ENCODE data around the gene ZCCHC24. TPM values are rescaled to one million over a fixed set of nuclear protein-coding genes. Genes with fewer than 3 reads are reported as not detected.
A peak's percentile ranks its signal among the peaks of the same experiment; 100 is the strongest.

ZCCHC24 gene
- total and polyA plus RNA-seq, 2 donors (not counting 3 experiments of a cell fraction or from before 2014, with no cell fraction given), result 5.2 to 8.4 TPM

GRCh38 chr10:79404231-79404609, 41.2 kb downstream of the ZCCHC24 start:
- H3K9me1 ChIP-seq (replicated peaks; ENCODE audit: control insufficient read depth, extremely low read depth, insufficient read depth, low read length), result no peaks in the 10 kb centered on the region
- no peaks in the 10 kb centered on the region for H3K36me3 ChIP-seq (ENCODE audit: control insufficient read depth in 2 of 2, extremely low read depth in 1 of 2, insufficient read depth in 2 of 2, low read length in 2 of 2)
- H2AFZ ChIP-seq (ENCODE audit: low read depth, low read length), result no peak overlapping the region
- H4K20me1 ChIP-seq (replicated peaks; ENCODE audit: control insufficient read depth, extremely low read depth, insufficient read depth, low read length), result no peaks in the 10 kb centered on the region
- no peak overlapping the region for H3K4me3 ChIP-seq (replicated peaks in 1 of 3; ENCODE audit: insufficient read depth in 1 of 3, low read depth in 1 of 3, low read length in 3 of 3)
- H3K27me3 ChIP-seq (ENCODE audit: control insufficient read depth in 2 of 2, insufficient read depth in 2 of 2, low read length in 2 of 2), result no peaks in the 10 kb centered on the region
- BruUV-seq (replicated peaks), result no TSS peak
- H3K79me2 ChIP-seq (ENCODE audit: control insufficient read depth, insufficient read depth, low read length), result no peaks in the 10 kb centered on the region
- intact Hi-C loops (cut with micrococcal nuclease) (loop anchor here (5.0 kb wide), 1 partner anchor 57 kb away; the partner anchor contains the start of gene PPIF), dilution Hi-C loops (cut with MboI; ENCODE audit: extremely low pct_ligation_motif_present, low sequenced_read_pairs) (no loop called here)
- ChIA-PET CTCF (interaction anchor here (0.9 to 1.0 kb wide), 2 partner anchors 29 to 64 kb away, joined by 3 to 6 read pairs; no protein-coding TSS in a partner anchor), POLR2A (no interaction called here)
- no peak overlapping the region for H3K9ac ChIP-seq (replicated peaks; ENCODE audit: extremely low read depth, insufficient read depth, low read length)
- H3K27ac ChIP-seq (ENCODE audit: insufficient read depth, low read depth, low read length), result no peak overlapping the region
- DNase-seq (ENCODE audit: low read depth, low spot score) (peak; percentile 11), FAIRE-seq (no peak)
- no peaks in the 10 kb centered on the region for H3K9me3 ChIP-seq (replicated peaks; ENCODE audit: control insufficient read depth, insufficient read depth, low read length)
- H3K4me2 ChIP-seq (ENCODE audit: insufficient read depth, low read length), result no peak overlapping the region
- peaks cover 22% of the 10 kb centered on the region for H3K4me1 ChIP-seq (ENCODE audit: control insufficient read depth, extremely low read depth, insufficient read depth, low read length)
- TF ChIP-seq GATA2 (IDR thresholded peaks at IDR 0.05; ENCODE audit: insufficient read depth, insufficient read length, low read depth, low read length) (no peak), POLR2AphosphoS5 (IDR thresholded peaks at IDR 0.05; ENCODE audit: insufficient read depth, low read depth, low read length) (no peak), MYC (IDR thresholded peaks at IDR 0.05; ENCODE audit: low read depth, low read length) (no peak), MAX (IDR thresholded peaks at IDR 0.05; ENCODE audit: insufficient read depth, insufficient read length) (no peak), FOS (IDR thresholded peaks at IDR 0.05; ENCODE audit: borderline replicate concordance, insufficient read depth, low read length) (no peak), CTCF (IDR thresholded peaks at IDR 0.05; ENCODE audit: extremely low read depth in 1 of 2, insufficient read depth in 1 of 2, low read depth in 1 of 2, low read length in 2 of 2) (no peak), POLR2A (IDR thresholded peaks at IDR 0.05; ENCODE audit: low read depth, low read length) (no peak), JUN (IDR thresholded peaks at IDR 0.05; ENCODE audit: borderline replicate concordance, insufficient read depth, insufficient read length, low read depth) (no peak), EZH2 (IDR thresholded peaks at IDR 0.05; ENCODE audit: borderline replicate concordance, low read depth, low read length, severe bottlenecking) (no peak)

All from endothelial cell of umbilical vein (primary cell).